Brain microvascular endothelial cell (primary cell): ENCODE data around the gene WLS.

Source experiments
- DNase-seq: peaks from one replicate; pipeline ENCODE4 v3.0.0-alpha.2; 2020
- H3K27ac ChIP-seq: fragments of 250-450 bp; sonication (Bioruptor Pico); 2 replicates; pipeline ENCODE4 v1.5.1; 2020; ENCODE audit warnings: mild to moderate bottlenecking, moderate library complexity
- H3K27me3 ChIP-seq: fragments of 250-450 bp; sonication (Bioruptor Pico); replicated peaks from 2 replicates; pipeline ENCODE4 v1.5.1; 2020; ENCODE audit warnings: mild to moderate bottlenecking
- H3K36me3 ChIP-seq: fragments of 250-450 bp; sonication (Bioruptor Pico); replicated peaks from 2 replicates; pipeline ENCODE4 v1.5.1; 2020; ENCODE audit warnings: mild to moderate bottlenecking
- H3K4me3 ChIP-seq: 2 replicates; pipeline ENCODE4 v1.5.1; 2011; ENCODE audit warnings: low read depth, mild to moderate bottlenecking, control low read depth, low read length, moderate library complexity
- in situ Hi-C: cut with HindIII; loops from 2 replicates; pipeline ENCODE4 v1.10.0; 2017; ENCODE audit warnings: low sequenced_read_pairs, low pct_ligation_motif_present
- TF ChIP-seq, protein P1 (sequence below): IDR thresholded peaks from 2 replicates; pipeline ENCODE4 v1.5.1; 2011; ENCODE audit warnings: low read depth, mild to moderate bottlenecking, moderate library complexity, low read length, control low read depth, inconsistent platforms; ENCODE audit errors: missing control alignments

Gene WLS

DNA sequence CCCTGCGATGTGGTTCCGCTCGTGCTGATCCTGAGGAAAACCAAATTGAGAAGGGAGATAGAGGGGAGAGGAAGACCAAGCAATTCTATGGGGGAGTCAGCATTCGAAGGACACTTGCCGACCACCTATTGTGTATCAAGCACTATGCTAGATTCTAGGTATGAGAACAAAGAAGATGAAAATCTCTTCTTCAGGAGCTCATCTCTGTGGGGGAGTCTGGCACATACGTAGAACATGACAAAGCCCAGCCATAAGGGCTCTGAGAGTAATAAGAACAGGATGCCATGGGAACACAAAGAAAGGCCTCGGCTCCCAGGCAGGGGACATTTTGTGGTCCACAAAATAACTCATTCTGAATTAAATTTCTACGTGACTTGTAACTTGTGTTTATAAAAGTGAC is 83.7 kb downstream of the WLS start:
- Histone ChIP-seq H3K27ac (no peak overlapping the region), H3K36me3 (peaks cover 80% of the 10 kb centered on the region), H3K4me3 (no peak overlapping the region), H3K27me3 (no peaks in the 10 kb centered on the region)
- TF ChIP-seq, protein P1, sequence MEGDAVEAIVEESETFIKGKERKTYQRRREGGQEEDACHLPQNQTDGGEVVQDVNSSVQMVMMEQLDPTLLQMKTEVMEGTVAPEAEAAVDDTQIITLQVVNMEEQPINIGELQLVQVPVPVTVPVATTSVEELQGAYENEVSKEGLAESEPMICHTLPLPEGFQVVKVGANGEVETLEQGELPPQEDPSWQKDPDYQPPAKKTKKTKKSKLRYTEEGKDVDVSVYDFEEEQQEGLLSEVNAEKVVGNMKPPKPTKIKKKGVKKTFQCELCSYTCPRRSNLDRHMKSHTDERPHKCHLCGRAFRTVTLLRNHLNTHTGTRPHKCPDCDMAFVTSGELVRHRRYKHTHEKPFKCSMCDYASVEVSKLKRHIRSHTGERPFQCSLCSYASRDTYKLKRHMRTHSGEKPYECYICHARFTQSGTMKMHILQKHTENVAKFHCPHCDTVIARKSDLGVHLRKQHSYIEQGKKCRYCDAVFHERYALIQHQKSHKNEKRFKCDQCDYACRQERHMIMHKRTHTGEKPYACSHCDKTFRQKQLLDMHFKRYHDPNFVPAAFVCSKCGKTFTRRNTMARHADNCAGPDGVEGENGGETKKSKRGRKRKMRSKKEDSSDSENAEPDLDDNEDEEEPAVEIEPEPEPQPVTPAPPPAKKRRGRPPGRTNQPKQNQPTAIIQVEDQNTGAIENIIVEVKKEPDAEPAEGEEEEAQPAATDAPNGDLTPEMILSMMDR = no peak
- in situ Hi-C loops = loop anchor here (25.0 kb wide), 2 partner anchors 89 to 164 kb away; partner anchors contain the start of gene WLS
- DNase-seq = no peak

DNA sequence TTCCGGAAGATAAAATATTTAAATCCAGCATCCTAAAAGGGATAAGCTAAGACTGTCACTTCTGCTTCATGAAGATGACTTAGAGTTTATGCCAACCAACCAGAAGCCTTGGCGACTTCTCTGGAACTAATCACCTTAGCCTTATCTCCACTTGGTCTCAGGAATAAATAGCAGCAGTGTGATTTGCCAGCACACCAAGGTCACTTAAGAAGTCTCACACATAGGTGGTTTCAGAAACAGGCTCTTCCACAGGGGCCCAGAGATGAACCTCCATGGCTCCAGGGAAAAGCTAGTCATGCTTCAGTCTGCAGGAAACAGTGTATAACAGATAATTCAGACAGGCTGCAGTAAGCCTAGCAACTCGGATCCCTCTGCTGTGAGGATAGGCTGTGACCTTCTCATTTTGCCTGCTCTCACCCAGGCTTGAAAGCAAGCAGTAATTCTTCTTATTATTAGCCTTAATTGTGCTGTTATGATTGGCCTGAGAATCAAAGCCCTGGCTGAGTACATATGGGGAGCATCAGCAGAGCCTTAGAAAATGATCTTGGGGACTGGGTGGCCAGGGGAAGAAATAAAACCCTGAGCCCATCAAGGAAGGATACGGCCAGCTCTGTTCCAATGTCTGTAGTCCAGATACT is 84.7 kb downstream of the WLS start:
- Histone ChIP-seq H3K36me3 (peaks cover 73% of the 10 kb centered on the region), H3K27me3 (no peaks in the 10 kb centered on the region), H3K27ac (no peak overlapping the region), H3K4me3 (no peak overlapping the region)
- TF ChIP-seq, protein P1 = no peak
- in situ Hi-C loops = loop anchor here (25.0 kb wide), 2 partner anchors 90 to 165 kb away; partner anchors contain the start of gene WLS
- no peak for DNase-seq

DNA sequence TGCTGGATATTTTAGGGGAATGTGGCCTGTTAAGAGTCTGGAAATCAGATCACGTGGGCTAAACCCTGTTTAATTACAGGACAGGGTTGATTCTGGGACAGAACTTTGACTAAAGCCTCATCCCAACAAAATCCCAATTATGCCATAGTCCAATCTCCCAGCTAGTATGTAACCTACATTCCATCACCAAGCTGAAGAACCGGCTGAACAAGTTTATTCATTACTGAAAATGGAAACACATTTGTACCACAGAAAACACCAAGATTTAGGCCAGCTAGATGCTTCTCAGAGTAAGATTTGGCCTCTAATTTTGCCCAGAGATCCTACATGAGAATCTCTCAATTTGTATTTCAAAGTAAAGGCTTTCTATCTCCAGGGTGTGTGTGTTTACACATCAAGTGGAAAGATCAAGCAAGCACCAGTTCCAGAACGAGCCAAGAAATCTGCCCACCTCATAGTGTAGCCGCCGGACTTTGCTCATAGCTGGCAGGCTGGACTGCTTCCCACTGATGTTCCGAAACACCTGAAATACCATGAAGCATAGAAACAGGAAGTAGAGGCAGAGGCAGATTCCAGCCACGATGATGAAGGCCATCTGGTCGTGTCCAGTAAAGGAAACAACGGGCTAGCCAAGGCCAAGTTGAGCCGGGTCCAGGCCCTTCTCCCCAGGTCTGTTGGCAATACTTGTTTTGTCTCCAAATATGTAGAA is 86.8 kb downstream of the WLS start:
- Histone ChIP-seq H3K27me3 (no peaks in the 10 kb centered on the region), H3K36me3 (peaks cover 59% of the 10 kb centered on the region), H3K27ac (no peak overlapping the region), H3K4me3 (no peak overlapping the region)
- TF ChIP-seq, protein P1 = no peak
- in situ Hi-C loops = loop anchor here (25.0 kb wide), 2 partner anchors 92 to 167 kb away; partner anchors contain the start of gene WLS
- no peak for DNase-seq

DNA sequence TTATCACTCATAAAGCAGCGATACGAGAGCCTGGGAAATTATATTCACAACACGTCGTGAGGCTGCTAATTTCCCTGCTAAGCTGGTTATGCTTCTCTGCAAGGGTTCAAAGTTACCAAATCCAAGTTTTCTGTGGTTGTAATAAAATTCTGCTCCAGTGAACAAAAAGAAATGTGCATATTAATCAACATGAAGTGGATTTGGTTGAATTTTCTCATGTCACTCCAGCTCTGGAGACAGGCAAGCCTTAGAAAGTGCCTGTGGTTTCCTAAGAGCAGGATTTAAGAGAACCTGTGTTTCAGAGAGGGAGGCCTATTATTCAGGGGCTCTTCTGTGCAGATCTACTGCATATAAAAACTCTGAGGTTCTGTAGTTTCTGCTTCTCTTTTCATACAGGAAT is 87.5 kb downstream of the WLS start:
- H3K27ac ChIP-seq = no peak overlapping the region
- no peak for DNase-seq
- in situ Hi-C loops = loop anchor here (25.0 kb wide), 2 partner anchors 92 to 167 kb away; partner anchors contain the start of gene WLS
- peaks cover 55% of the 10 kb centered on the region for H3K36me3 ChIP-seq
- TF ChIP-seq, protein P1 = no peak
- no peak overlapping the region for H3K4me3 ChIP-seq
- no peaks in the 10 kb centered on the region for H3K27me3 ChIP-seq

DNA sequence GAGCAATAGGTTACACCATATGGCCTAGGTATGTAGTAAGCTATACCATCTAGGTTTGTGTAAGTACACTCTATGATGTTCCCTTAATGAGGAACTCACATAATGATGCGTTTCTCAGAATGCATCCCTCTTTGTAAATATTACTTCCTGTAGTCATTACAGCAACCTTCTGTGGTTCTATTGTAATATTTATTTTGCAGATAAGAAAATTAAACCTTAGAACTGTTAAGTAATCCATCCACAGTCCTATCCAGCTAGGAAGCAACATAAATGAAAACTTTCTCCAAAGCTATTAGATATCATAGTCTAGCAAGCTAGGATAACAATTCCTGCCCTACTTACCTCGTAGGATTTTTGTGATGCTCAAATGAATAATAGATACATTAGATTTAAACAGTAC is 88.7 kb downstream of the WLS start:
- Histone ChIP-seq H3K27me3 (no peaks in the 10 kb centered on the region), H3K36me3 (peaks cover 50% of the 10 kb centered on the region), H3K27ac (no peak overlapping the region), H3K4me3 (no peak overlapping the region)
- TF ChIP-seq, protein P1 = no peak
- no peak for DNase-seq
- in situ Hi-C loops = loop anchor here (25.0 kb wide), 2 partner anchors 94 to 169 kb away; partner anchors contain the start of gene WLS
